Myocyte (in vitro differentiated cells): ENCODE measurements around the gene UVSSA. TPM values are rescaled to one million over a fixed set of nuclear protein-coding genes. Genes with fewer than 3 reads are reported as not detected.
A peak's percentile ranks its signal among the peaks of the same experiment; 100 is the strongest.

ENCODE experiments used
- DNase-seq: peaks from one replicate; pipeline ENCODE4 v3.0.0-alpha.2; 2012; ENCODE audit warnings: low read depth
- polyA plus RNA-seq: library from polyadenylated mRNA; unstranded; fragments of >200 nt; gene quantifications from one replicate; pipeline ENCODE4 v1.2.1, GENCODE V29; 2012; ENCODE audit warnings: missing spikeins
- total RNA-seq: library from RNA; depleted of rRNA; stranded (reverse); fragments of >200 nt; gene quantifications from 2 replicates; pipeline ENCODE4 v1.2.3, GENCODE V29; 2014

The UVSSA gene, protein sequence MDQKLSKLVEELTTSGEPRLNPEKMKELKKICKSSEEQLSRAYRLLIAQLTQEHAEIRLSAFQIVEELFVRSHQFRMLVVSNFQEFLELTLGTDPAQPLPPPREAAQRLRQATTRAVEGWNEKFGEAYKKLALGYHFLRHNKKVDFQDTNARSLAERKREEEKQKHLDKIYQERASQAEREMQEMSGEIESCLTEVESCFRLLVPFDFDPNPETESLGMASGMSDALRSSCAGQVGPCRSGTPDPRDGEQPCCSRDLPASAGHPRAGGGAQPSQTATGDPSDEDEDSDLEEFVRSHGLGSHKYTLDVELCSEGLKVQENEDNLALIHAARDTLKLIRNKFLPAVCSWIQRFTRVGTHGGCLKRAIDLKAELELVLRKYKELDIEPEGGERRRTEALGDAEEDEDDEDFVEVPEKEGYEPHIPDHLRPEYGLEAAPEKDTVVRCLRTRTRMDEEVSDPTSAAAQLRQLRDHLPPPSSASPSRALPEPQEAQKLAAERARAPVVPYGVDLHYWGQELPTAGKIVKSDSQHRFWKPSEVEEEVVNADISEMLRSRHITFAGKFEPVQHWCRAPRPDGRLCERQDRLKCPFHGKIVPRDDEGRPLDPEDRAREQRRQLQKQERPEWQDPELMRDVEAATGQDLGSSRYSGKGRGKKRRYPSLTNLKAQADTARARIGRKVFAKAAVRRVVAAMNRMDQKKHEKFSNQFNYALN
- 7.6 and 7.9 TPM in 2 replicates for total RNA-seq
- 11.6 TPM for polyA plus RNA-seq

DNA sequence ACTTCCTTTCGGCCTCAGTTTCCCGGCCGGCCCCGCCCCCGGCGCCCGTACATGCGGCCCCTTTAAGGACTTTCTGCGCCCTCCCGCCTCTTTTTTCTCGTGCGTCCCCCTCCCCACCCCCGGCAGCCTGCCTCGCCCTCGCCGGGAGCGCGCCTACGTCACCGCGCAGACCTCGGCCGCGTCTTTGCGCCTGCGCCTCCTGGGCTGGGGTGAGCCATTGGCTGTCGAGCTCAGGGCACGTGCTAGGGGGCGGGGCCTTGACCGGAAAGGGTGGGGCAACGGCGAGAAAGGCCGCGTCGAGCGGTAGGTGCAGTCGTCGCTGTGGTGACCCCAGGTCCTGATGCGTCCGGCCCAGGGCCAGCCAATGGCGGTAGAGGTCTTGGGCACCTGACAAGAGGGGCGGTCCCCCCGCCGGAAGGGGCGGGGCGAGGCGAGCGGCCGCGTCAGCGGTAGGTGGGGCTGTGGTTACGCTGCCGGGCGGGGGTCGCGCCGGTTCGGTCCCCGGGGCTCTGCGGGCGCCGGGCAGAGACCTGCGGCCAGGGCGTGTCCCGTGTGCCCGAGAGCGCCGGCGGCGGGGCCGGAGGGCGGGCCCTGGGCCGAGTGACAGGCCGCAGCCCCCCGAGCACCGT, at the start of gene UVSSA:
Gene UVSSA, plus strand, starts transcription at position 428 of the 629 bp plus-strand sequence. CDS start 884 bp downstream, outside the sequence.
- DNase-seq = peak; percentile 100

DNA sequence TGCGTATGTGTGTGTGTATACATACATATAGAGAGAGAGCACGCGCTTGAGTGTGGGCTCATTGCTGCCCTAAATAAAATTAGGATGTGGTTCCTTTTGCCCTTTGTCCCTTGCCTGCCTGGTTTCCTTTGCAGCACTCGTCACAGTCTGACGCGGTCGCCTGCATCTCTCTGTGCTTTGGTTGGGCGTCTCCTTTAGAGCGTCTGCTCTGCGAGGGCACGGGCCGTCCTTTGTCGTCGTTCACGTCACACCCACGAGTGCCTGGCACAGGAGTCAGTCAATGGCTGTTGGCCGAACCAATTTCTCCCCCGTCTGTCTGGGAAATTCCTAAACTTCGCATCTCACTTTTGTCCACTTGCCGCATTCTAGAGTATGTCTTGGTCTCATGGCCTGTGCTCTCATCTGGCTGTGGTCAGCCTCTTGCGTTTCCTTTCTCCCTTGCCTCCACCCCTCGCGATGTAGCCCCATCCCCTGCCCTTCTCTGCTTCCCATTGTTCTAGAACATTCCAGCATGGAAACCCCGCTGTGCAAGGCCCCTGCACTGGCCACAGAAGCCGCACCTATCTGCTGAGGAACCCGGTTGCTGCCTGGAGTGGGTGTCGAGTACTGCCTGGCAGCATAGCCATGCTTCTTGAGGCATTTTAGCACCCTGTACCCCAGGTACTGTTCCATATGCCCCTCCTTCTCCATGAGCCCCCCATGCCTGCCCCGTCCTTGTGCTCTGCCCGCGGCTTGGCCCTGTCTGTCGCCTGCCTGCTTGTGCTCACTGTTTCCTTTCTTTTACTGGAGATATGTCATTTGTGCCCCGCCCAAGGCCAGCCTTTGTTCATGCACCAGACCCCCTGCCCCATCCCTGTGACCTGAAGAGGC, 49.3 kb upstream of the UVSSA start:
- DNase-seq = no peak

DNA sequence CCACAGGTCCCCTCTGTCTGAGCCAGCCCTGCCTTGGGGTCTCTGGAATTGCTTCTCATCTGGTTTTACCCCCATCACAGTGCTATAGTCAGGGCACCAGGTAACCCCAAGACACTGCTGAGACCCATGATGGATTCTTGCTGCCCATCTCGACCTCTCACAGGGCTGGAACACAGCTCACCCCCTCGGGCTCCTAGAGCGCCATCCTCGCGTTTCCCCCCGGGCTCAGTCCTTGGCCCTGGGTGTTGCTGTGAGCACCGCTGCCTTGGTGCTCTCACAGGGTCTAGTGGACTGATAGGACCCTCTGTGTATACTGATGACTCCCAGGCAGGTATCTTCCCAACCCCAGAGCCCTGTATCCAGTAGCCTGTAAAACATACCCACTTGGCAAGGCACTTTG, 48.5 kb upstream of the UVSSA start:
- DNase-seq = no peak

DNA sequence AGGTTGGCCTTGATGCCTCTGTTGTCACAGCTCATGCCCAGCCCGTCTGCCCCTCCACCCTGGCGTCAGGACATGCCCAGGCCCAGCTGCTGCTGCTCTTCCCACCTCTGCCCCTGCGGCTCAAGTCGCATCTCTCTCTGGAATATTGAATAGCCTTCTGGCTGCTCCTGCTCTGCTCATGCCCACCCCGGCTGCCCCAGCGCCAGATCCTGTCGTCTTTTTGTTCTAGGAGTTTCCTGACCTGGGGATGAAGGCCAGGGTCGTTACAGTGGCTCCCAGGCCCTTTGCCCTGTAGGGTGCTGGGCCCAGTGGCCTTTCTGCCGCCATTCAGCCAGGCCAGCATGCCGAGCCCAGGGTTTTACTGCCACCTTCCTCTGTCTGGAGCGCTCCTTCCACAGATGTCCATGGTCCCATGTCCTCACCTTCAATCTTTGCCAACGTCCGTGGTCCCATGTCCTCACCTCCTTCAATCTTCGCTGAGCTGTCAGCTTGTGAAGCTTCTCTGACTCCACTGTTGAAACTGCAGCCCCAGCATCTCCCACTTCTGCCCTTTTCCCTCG, 47.6 kb upstream of the UVSSA start:
- DNase-seq = peak; percentile 29

DNA sequence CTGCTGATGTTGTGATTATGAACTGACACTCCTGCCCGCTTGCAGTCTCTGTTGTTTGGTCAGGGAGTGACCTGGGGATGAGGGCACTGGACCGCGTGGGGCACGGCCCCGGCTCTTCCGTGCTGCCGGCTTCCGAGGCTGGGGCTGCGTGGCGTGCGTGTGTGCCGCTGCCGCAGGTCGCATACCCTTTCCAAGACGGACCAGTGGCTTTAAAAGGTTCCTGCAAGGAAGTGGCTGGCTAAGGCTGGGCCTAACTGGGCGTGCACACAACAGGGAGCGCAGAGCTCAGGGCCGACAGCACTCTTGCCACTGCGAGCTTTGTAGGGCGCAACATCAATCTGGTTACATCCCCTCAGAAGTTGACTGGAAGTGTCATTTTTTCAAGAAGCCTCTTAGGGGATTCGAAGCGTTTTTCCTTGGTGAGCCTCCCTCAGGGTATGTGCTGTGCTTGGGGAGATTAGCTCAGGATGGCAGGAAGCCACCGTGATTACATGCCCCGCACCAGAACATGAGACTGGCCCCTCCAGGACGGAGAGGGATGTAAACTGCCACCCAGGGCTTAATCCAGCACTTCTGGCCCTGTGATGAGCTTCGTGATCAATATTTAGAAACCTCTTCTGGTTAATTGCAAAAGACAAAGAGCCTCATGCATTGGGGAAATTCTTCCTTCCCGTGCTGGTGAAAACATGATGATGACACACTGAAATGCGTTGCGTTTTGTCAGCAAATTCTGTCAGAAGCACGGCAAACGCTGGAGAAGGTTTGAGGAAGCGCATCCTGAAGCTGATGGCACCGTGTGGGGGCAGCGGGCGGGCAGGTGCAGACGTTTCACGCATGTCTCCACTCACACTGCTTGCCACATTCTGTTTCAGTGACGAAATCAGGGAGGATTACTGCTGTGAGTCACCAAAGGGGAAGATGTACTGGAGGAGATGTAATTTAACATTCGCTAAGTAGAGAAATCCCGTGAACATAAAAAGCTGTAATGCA, 46.2 kb upstream of the UVSSA start:
- DNase-seq = peak; percentile 91

DNA sequence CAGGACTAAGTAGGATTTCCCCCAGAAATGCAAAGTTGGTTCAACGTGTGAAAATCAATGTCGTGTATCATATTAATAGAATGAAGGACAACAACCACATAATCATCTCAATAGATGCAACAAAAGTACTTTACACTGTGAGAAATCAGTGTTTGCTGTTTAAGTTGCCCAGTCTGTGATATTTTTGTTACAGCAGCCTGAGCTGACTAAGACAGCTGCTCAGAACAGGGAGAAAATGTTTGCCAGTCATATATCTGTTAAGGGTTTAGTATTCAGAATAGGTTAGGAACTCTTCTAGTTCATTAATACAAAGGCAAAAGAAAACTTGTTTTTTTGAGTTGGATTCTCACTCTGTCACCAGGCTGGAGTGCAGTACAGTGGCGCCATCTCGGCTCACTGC, 44.8 kb upstream of the UVSSA start:
- DNase-seq = no peak

DNA sequence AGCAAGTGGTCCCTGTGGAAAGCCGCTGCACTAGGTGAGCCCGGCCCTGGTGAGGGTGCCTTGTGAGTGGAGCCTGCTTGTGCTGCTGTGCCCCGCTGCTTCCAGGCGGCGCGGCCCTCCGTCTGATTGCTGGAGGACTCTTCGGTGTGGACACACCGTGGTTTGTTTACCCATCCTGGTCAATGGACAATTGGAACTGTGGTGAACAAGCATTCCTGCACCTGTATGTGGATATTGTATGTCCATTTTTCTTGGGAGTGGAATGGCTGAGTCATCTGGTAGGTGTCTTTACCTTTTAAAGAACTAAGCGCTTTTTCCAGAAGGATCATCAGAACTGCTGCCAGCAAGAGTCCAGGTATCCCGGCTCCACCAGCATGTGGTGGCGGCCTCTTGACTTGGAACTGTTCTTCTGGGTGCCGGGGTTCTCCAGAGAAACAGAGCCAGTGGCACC, 41.7 kb upstream of the UVSSA start:
- DNase-seq = no peak

DNA sequence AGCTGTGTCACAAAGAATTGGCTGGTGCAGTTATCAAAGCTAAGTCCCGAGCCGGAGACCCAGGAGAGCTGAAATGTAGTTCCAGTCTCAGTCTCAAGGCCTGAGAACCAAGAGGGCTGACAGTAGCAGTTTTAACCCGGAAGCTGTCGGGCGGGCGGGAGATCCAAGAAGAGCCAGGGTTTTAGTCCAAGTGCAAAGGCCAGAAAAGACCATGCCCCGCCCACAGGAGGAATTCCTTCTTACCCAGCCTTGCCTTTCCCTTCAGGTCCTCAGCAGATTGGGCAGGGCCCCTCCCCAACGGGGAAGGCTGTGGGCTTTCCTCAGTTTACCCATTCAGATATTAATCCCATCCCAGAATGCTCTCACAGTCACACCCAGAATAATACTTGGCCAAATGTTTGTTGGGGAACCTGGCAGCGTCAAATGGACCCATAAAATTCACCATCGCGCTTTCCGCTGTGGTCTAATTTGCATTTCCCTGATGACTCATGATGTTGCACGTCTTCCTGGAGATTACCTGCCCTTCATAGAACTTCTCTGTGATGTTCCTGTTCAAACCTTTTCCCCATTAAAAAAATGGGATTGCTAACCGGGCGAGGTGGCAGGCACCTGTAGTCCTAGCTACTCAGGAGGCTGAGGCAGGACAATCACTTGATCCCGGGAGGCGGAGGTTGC, 41.1 kb upstream of the UVSSA start:
- no peak for DNase-seq

DNA sequence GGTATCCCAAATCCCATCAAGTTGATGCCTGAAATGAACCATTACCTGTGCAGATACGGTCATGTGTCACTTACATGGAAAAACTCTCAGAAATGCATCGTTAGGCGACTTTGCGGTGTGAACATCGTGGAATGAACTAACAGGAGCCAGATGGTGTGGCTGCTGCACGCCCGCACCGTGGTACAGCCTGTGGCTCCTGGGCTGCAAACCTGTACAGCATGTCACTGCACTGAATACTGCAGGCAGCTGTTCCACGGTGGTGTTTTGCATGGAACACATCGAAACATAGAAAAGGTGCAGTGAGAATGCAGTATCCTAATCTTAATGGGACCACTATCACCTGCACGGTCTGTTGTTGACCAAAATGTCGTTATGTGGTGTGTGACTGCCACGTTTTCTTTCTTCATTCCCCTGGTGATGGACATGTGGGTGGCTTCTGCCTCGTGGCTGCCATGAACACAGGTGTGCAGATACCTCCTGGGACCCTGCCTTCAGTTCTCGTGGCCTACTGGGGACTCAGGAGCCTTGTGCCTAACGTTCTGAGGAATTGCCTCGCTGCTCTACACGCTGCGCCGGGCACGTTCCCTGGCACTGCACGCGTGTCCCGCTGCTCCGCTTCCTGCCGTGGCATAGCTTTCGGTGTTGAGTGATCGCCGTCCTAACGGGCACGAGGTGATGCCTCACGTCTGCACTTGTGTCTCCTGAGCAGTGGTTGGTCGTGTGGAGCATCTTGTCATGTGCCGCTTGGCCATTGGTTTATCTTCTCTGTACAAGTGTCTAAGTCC, 38.9 kb upstream of the UVSSA start:
- no peak for DNase-seq

DNA sequence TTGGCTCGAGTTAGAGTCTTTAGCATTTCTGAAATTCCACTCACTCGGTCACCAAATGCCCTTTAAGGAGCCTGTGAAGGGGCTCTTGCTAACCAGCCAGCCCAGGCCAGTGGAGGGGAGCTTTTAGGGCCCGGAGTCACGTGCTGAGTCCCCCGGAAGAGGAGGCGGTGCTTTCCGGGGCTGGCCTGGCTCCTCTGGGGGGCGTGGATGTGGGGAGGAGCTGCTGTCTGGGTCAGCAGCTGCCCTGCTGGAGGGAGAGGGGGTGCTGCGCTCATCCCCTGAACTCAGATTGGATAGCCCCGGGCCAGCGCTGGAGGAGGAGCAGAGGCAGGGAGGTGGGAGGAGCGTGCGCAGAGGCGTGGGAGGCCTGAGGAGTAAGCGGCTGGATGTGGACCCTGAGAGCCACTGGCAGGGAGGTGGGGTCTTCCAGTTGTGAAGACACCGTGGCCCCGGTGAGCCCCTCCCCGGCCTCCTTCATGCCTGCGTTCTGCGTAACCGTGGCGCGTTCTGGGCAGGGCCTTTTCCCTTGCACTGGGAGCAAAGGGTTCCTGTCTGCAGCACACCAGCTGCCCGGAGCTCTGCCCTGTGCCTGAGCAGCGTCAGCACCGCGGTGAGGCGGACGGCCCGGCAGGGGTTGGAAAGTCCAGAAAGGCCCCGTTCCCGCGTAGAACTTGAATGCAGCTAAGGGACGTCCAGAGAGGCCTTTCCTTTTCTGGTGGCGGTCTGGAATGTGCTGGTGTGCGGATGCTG, 37.6 kb upstream of the UVSSA start:
- peak; percentile 96 for DNase-seq

DNA sequence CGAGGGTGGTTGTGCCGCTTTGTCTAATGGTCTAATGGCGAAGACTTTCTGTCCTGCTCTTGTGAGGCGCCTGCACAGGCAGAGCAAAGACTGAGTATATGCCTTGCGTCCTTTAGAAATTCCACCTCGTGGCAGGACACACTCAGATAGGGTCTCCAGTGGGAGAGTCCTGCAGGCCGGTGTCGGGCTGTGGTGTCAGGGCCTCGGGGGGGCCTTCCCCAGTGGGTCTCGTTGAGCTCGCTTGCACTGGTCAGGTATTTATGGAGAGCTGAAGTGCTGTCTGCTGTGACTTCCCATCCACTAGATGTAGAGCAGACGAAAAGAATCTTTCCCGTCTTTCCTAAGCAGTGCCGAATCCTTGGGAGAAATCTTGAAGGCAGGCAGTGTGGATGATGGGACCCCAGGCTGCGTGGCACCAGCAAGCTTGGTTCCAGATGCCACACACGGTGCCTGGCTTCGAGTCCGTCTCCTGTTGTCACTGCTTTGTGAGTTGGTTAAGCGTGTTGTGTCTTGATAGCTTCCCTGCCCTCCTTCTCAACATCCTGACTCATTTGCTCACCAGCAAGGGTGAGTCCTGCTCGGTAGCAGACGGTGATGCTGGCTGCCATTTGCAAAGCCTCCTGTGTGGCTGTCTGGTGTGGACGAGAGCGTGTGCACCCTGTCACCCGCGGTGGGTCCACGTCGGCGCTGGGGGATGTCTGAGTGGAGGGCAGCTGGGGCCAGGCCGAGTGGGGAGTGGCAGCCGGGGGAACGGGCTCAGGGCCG, 36.8 kb upstream of the UVSSA start:
- no peak for DNase-seq

DNA sequence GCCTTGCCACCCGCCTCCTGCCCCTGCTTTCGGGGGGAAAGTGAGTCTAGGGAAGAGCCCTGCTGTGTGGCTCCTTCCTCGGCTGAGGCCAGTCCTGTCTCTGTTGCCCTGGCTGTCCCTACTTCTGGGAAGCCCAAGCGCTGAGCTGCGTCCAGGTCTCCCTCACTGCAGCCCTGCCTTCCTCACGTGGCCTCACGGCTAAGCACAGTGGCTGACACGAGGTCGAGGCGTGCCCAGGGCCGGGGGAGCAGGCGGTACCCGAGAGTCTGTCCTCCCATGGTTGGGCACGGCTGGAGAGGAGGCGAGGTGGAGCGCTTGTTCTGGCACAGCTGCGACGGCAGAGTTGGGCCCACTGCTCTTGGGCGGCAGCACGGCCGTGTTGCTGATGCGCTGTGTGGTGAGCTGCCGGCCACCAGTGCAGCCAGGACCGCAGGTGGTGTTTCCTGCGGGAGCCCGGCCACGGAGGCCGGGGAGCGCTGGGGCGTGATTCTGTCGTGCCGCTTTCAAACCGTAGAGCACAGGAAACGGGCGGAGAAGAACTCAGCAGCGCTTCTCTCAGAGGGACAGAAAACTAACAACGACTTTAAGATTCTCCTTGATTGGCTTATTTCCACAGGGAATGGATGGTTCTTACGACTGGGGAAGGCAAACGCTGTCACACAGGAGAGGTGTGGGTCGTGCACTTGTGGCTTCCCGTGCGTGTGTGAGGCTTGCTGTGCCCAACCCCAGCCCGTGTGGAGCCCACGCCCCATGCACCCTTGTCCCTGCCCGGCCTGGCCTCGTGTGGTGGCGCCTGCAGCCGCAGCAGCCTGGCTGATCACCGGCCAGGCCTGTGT, 36.0 kb upstream of the UVSSA start:
- DNase-seq = no peak

DNA sequence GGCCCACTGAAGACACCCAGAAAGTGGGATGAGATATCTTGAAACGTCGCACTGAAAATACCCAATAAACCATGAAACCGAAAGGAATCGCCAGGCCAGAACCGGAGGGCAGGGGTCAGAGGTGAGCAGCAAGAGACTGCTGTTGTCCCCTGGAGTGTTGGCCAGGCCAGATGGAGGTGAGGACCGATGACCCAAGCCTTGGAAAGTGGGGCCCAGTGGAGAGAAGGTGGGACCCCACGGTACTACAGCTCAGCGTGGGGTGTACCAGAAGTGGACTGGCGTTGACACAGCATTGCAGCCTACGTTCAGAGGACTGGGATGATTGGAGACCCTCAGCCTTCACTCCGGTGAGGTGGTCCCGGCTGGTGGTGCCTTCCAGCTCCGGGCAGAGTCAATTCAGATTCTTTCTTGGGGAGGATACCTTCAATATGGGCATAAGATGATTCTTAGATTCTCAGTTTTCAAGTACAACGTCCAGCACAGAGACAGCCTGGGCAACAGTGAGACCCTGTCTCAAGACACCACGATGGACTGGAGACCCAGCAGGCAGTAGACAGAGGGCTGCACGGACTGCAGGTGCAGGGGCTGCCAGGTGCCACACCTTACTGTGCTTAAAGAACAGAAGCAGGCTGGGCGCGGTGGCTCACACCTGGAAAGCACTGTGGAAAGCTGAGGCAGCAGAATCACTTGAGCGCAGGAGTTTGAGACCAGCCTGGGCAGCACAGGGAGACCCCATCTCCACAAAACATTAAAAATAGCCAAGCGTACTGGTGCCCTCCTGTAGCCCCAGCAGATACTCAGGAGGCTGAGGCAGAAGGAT, 34.0 kb upstream of the UVSSA start:
- DNase-seq = no peak

DNA sequence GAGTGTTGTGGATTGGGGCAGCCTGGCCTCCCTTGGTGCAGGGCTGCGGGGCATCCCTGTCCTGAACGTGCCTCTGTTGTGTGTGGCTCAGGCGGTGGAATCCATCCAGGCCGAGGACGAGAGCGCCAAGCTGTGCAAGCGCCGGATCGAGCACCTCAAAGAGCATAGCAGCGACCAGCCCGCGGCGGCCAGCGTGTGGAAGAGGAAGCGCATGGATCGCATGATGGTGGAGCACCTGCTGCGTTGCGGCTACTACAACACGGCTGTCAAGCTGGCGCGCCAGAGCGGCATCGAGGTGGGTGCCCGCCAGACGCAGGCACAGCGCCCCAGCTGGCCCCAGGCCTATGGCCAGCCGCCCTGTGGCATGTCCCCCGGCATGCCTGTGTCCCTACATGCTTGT, 31.7 kb upstream of the UVSSA start:
- no peak for DNase-seq
